Esophagus squamous epithelium (tissue), 4 donors: ENCODE results near the gene MIOS.

Source experiments
- POLR2A ChIP-seq, 4 donors: fragments of 450-650 bp; IDR thresholded peaks; one replicate each; pipeline ENCODE4 v1.6.1; 2017; ENCODE audit warnings: antibody characterized with exemption in 4 of 4, mild to moderate bottlenecking in 4 of 4, moderate library complexity in 3 of 4
- TF ChIP-seq, protein P1 (sequence below), 6 experiments: fragments of 450-650 bp in 4 of 6; fragments of 200-600 bp in 2 of 6; sonication (generic) in 2 of 6; IDR thresholded peaks; one replicate each; pipeline ENCODE4 v1.5.1; 2016 to 2019; ENCODE audit warnings: antibody characterized with exemption in 6 of 6, mild to moderate bottlenecking in 4 of 6, moderate library complexity in 4 of 6

DNA sequence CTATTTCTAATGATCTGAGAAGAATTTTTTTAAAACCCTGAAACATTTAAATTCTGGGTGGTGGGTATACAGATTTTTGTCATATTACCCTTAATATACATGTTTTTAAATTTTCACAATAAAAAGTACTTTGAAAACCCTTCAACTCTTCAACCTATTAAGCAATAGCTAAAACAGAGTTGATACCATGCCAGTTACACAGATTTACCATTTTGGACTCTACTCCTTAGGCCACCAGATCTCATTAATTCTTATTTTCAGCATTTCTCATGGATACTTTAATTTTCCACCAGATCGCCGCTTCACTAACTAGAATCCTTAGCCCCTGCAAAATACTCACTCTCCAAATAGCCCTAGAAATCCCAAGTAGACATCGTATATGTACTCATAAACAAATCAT is 18.3 kb upstream of the MIOS start:
- TF ChIP-seq, protein P1, sequence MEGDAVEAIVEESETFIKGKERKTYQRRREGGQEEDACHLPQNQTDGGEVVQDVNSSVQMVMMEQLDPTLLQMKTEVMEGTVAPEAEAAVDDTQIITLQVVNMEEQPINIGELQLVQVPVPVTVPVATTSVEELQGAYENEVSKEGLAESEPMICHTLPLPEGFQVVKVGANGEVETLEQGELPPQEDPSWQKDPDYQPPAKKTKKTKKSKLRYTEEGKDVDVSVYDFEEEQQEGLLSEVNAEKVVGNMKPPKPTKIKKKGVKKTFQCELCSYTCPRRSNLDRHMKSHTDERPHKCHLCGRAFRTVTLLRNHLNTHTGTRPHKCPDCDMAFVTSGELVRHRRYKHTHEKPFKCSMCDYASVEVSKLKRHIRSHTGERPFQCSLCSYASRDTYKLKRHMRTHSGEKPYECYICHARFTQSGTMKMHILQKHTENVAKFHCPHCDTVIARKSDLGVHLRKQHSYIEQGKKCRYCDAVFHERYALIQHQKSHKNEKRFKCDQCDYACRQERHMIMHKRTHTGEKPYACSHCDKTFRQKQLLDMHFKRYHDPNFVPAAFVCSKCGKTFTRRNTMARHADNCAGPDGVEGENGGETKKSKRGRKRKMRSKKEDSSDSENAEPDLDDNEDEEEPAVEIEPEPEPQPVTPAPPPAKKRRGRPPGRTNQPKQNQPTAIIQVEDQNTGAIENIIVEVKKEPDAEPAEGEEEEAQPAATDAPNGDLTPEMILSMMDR (IDR thresholded peaks at IDR 0.05), result no peak
- TF ChIP-seq POLR2A (IDR thresholded peaks at IDR 0.05), result no peak
